Measurements from ENCODE around the gene HECTD2.

Gene HECTD2

DNA sequence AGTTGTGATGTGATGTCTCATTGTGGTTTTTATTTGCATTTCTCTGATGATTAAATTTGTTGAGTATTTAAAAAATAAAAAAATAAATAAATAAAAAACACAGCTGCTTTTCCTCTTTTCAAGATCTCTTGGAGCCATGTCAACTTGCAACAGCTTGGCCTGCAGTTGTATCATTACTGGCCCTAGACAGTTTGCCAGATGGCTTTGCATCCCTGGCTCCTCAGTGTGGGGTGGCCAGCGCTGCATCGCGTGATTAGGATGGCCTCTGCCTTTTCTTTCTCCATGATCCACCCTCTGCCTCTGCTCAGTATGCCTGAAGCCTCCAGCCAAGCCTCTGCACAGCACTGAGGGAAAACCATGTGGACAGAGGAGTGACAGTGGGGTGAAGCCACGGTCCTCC, 126.0 kb downstream of the HECTD2 start:
- no peak for DNase-seq (ENCODE audit: low read depth, low spot score)
- no peaks in the 10 kb centered on the region for H3K9me3 ChIP-seq (ENCODE audit: low read depth, low read length)
- no peaks in the 10 kb centered on the region for H3K36me3 ChIP-seq (ENCODE audit: insufficient read depth, low read length)
- H3K27ac ChIP-seq, result no peak overlapping the region
- no peak overlapping the region for H3K9ac ChIP-seq (ENCODE audit: insufficient read length)
- no peak overlapping the region for H3K4me3 ChIP-seq
- TF ChIP-seq POLR2AphosphoS5 (IDR thresholded peaks at IDR 0.05; ENCODE audit: borderline replicate concordance, low read depth, low read length), result no peak
- no peak for TF ChIP-seq FOXP2 (optimal IDR thresholded peaks at IDR 0.05; ENCODE audit: control extremely low read depth, extremely low read length, insufficient read depth)
- no peak for TF ChIP-seq EZH2 (IDR thresholded peaks at IDR 0.05)

DNA sequence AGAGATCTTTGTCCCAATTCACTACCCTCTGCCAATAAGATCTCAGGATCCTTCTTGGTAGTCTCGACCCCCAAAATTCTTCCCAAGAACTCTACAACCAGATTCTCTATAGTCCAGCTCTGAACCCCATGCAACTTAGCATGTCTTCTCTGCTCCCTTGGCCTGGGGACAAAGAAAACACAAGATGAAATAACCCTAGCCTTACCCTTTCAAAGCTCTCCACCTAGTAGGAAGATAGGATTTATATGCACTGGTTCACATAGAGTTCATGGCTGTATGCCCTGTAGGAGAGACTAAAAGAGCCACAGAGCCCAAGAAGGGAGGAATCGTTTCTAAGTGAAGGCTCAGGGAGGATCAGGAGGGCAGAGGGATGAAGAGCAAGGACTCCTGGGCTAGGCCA, 126.6 kb downstream of the HECTD2 start:
- H3K27ac ChIP-seq, result no peak overlapping the region
- no peak for DNase-seq (ENCODE audit: low read depth, low spot score)
- no peak for TF ChIP-seq EZH2 (IDR thresholded peaks at IDR 0.05)
- TF ChIP-seq POLR2AphosphoS5 (IDR thresholded peaks at IDR 0.05; ENCODE audit: borderline replicate concordance, low read depth, low read length), result no peak
- no peak for TF ChIP-seq FOXP2 (optimal IDR thresholded peaks at IDR 0.05; ENCODE audit: control extremely low read depth, extremely low read length, insufficient read depth)
- H3K9ac ChIP-seq (ENCODE audit: insufficient read length), result no peak overlapping the region
- H3K36me3 ChIP-seq (ENCODE audit: insufficient read depth, low read length), result no peaks in the 10 kb centered on the region
- H3K4me3 ChIP-seq, result no peak overlapping the region
- H3K9me3 ChIP-seq (ENCODE audit: low read depth, low read length), result no peaks in the 10 kb centered on the region

DNA sequence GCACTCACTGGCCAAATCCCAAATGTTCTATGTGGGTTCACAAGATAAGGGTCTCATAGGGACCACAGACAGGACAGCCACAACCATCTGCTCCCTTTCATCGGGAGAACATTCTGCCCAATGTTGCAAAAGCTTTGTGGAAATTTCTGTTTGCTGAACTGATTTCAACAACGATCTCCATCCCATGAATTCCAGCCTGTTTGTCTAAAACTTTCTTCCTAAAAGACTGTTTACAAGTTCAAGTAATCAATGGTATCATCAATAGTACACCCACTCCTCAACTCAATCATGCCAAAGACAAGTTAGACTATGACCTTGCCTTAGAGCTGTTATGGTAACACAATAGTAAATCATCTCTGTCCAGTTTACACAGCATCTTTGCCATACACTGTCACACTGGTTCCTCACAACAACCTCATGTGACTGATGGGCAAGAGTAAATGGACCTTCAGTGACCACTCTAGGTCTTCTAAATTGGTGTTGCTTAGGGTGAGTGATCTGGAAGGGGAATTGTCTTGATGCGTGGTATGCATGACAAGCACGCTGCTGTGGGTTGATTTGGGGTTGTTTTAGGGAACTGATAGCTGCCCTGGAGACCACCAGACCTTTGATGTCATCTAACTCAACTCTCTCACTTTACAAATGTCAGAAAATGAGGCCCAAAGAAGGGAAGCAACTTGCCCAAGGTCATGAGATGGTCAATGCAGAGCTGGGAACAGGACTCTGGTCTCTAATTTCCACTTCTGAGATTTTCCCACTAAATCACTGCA, 127.7 kb downstream of the HECTD2 start:
- Histone ChIP-seq H3K27ac (no peak overlapping the region), H3K9me3 (ENCODE audit: low read depth, low read length) (no peaks in the 10 kb centered on the region), H3K4me3 (no peak overlapping the region), H3K36me3 (ENCODE audit: insufficient read depth, low read length) (no peaks in the 10 kb centered on the region), H3K9ac (ENCODE audit: insufficient read length) (no peak overlapping the region)
- no peak for DNase-seq (ENCODE audit: low read depth, low spot score)
- no peak for TF ChIP-seq EZH2 (IDR thresholded peaks at IDR 0.05)
- TF ChIP-seq FOXP2 (optimal IDR thresholded peaks at IDR 0.05; ENCODE audit: control extremely low read depth, extremely low read length, insufficient read depth), result no peak
- TF ChIP-seq POLR2AphosphoS5 (IDR thresholded peaks at IDR 0.05; ENCODE audit: borderline replicate concordance, low read depth, low read length), result no peak

DNA sequence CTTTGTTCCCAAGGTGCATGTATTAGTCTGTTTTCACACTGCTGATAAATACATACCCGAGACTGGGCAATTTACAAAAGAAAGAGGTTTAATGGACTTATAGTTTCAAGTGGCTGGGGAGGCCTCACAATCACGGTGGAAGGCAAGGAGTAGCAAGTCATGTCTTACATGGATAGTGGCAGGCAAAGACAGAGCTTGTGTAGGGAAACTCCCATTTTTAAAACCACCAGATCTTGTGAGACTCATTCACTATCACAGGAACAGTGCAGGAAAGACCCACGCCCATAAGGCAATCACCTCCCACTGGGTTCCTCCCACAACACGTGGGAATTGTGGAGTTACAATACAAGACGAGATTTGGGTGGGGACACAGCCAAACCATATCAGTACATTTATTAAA, 129.8 kb downstream of the HECTD2 start:
- TF ChIP-seq FOXP2 (optimal IDR thresholded peaks at IDR 0.05; ENCODE audit: control extremely low read depth, extremely low read length, insufficient read depth) (no peak), POLR2AphosphoS5 (IDR thresholded peaks at IDR 0.05; ENCODE audit: borderline replicate concordance, low read depth, low read length) (no peak), EZH2 (IDR thresholded peaks at IDR 0.05) (no peak)
- DNase-seq (ENCODE audit: low read depth, low spot score), result no peak
- no peak overlapping the region for H3K4me3 ChIP-seq
- no peak overlapping the region for H3K9ac ChIP-seq (ENCODE audit: insufficient read length)
- no peaks in the 10 kb centered on the region for H3K9me3 ChIP-seq (ENCODE audit: low read depth, low read length)
- H3K36me3 ChIP-seq (ENCODE audit: insufficient read depth, low read length), result no peaks in the 10 kb centered on the region
- H3K27ac ChIP-seq, result no peak overlapping the region

DNA sequence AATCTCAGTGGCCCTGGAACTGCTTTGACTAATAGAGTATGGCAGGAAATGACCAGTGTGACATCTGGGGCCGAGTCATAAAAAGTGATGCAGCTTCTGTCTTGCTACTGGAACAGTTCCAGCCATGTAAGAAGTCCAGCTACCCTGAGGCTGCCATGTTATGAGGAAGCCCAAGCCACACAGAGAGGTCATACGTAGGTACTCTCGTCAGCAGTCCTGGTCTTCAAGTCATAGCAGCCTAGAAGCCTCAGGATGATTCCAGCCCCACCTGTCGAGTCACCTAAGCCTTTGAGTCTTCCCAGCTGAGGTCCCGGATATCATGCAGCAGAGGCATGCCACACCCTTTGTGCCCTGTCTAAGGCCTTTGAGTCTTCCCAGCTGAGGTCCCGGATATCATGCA, 130.6 kb downstream of the HECTD2 start:
- peak overlapping the region; percentile 94 for H3K27ac ChIP-seq
- peak overlapping the region; percentile 48; the same call in 1 of the 2 replicates for H3K4me3 ChIP-seq
- no peaks in the 10 kb centered on the region for H3K9me3 ChIP-seq (ENCODE audit: low read depth, low read length)
- DNase-seq (ENCODE audit: low read depth, low spot score), result no peak
- no peaks in the 10 kb centered on the region for H3K36me3 ChIP-seq (ENCODE audit: insufficient read depth, low read length)
- no peak overlapping the region for H3K9ac ChIP-seq (ENCODE audit: insufficient read length)
- TF ChIP-seq FOXP2 (optimal IDR thresholded peaks at IDR 0.05; ENCODE audit: control extremely low read depth, extremely low read length, insufficient read depth) (no peak), EZH2 (IDR thresholded peaks at IDR 0.05) (no peak), POLR2AphosphoS5 (IDR thresholded peaks at IDR 0.05; ENCODE audit: borderline replicate concordance, low read depth, low read length) (no peak)

DNA sequence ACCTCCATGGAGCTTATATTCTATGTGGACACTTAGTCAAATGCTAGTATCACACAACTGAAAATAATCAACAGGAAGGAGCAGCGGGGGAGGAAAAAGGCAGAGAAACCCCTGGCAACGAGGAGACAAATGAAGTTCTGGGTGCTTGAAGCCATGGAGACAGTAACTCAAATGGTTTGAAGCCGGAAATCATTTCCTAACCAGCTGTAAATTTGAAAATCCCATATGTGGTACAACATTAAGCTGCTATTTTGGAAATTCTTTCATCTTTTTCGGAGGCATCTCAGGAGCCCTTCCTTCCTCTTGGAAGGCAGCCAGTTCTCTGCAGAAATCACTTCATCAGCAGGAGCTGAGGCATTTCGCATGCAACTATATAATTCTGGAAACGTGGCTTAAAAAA, 131.3 kb downstream of the HECTD2 start:
- DNase-seq (ENCODE audit: low read depth, low spot score), result peak; percentile 96
- H3K27ac ChIP-seq, result peak overlapping the region; percentile 94
- H3K9me3 ChIP-seq (ENCODE audit: low read depth, low read length), result no peaks in the 10 kb centered on the region
- no peaks in the 10 kb centered on the region for H3K36me3 ChIP-seq (ENCODE audit: insufficient read depth, low read length)
- H3K4me3 ChIP-seq, result peak overlapping the region; percentile 53
- TF ChIP-seq FOXP2 (optimal IDR thresholded peaks at IDR 0.05; ENCODE audit: control extremely low read depth, extremely low read length, insufficient read depth) (no peak), POLR2AphosphoS5 (IDR thresholded peaks at IDR 0.05; ENCODE audit: borderline replicate concordance, low read depth, low read length) (peak; percentile 47; the same call in 1 of the 2 replicates)
- H3K9ac ChIP-seq (ENCODE audit: insufficient read length), result no peak overlapping the region

DNA sequence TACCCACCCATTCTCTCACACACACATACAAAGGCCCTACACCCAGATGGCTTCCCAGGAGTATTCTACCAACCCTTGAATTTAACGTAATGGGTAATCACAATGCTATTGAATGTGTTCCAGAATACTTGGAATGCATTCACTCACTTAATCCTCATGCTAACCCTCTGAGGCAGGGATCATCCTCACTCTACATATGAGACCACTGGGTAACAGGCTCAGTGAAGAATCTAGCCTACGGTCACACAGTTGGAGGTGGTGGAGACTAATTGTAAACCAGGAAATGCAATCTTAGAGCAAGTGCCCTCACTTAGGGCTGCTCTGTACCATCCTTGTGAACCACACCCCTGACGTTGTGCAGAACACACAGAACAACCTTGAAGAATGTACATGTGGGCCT, 135.2 kb downstream of the HECTD2 start:
- no peak overlapping the region for H3K9ac ChIP-seq (ENCODE audit: insufficient read length)
- TF ChIP-seq POLR2AphosphoS5 (IDR thresholded peaks at IDR 0.05; ENCODE audit: borderline replicate concordance, low read depth, low read length), result no peak
- no peak for TF ChIP-seq FOXP2 (optimal IDR thresholded peaks at IDR 0.05; ENCODE audit: control extremely low read depth, extremely low read length, insufficient read depth)
- no peak for TF ChIP-seq EZH2 (IDR thresholded peaks at IDR 0.05)
- DNase-seq (ENCODE audit: low read depth, low spot score), result no peak

DNA sequence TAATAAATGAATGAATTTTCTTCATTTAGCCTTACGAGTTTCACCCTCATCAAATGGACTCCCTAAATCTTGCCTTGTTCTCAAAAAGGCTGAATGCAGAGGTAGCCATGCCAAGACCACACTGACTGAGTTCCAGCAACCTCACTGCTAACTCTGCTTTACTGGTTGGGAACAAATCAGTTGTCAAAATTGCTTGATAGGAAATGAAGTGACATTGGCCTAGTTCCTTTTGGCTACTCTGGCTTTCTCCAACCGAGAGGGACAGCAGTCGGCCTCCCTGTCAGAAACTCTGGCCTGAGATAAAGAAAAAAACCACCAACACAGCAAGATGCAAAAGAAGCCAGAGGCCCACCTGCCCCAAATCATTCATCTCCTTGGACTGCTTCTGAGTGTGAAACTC, 135.7 kb downstream of the HECTD2 start:
- DNase-seq (ENCODE audit: low read depth, low spot score), result no peak
- H3K4me3 ChIP-seq, result no peak overlapping the region
- TF ChIP-seq POLR2AphosphoS5 (IDR thresholded peaks at IDR 0.05; ENCODE audit: borderline replicate concordance, low read depth, low read length) (no peak), FOXP2 (optimal IDR thresholded peaks at IDR 0.05; ENCODE audit: control extremely low read depth, extremely low read length, insufficient read depth) (no peak), EZH2 (IDR thresholded peaks at IDR 0.05) (no peak)
- no peak overlapping the region for H3K9ac ChIP-seq (ENCODE audit: insufficient read length)
- H3K9me3 ChIP-seq (ENCODE audit: low read depth, low read length), result no peaks in the 10 kb centered on the region
- no peaks in the 10 kb centered on the region for H3K36me3 ChIP-seq (ENCODE audit: insufficient read depth, low read length)
- no peak overlapping the region for H3K27ac ChIP-seq

More for the DNA sequence above, 135.2 kb downstream of the HECTD2 start:
- Histone ChIP-seq H3K9me3 (ENCODE audit: low read depth, low read length) (no peaks in the 10 kb centered on the region), H3K27ac (no peak overlapping the region), H3K36me3 (ENCODE audit: insufficient read depth, low read length) (no peaks in the 10 kb centered on the region), H3K4me3 (no peak overlapping the region)

DNA sequence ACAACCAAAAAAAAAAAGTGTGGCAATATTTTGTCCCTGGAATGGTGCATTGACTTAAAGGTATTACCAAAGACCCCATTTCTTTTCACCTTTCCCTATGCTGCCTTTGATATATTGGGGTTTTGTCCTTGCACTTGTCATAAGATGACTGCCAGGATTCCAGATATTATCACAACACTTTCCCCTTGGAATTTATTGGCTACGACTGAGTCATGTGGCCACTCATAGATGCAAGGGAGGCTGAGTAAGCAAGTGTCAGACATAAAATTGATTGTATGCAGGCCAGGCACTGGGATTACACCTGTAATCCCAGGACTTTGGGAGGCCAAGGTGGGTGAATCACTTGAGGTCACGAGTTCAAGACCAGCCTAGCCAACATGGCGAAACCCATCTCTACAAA, 139.1 kb downstream of the HECTD2 start:
- no peaks in the 10 kb centered on the region for H3K36me3 ChIP-seq (ENCODE audit: insufficient read depth, low read length)
- no peak overlapping the region for H3K9ac ChIP-seq (ENCODE audit: insufficient read length)
- DNase-seq (ENCODE audit: low read depth, low spot score), result no peak
- H3K9me3 ChIP-seq (ENCODE audit: low read depth, low read length), result no peaks in the 10 kb centered on the region
- no peak overlapping the region for H3K27ac ChIP-seq
- TF ChIP-seq POLR2AphosphoS5 (IDR thresholded peaks at IDR 0.05; ENCODE audit: borderline replicate concordance, low read depth, low read length), result no peak
- TF ChIP-seq FOXP2 (optimal IDR thresholded peaks at IDR 0.05; ENCODE audit: control extremely low read depth, extremely low read length, insufficient read depth), result no peak
- TF ChIP-seq EZH2 (IDR thresholded peaks at IDR 0.05), result no peak
- no peak overlapping the region for H3K4me3 ChIP-seq
